Measurements from ENCODE around the gene FBXO31. TPM values are rescaled to one million over a fixed set of nuclear protein-coding genes. Genes with fewer than 3 reads are reported as not detected.

FBXO31 gene
- total and polyA plus RNA-seq, 2 experiments from 2014 or later: 19.3 to 31.0 TPM

DNA sequence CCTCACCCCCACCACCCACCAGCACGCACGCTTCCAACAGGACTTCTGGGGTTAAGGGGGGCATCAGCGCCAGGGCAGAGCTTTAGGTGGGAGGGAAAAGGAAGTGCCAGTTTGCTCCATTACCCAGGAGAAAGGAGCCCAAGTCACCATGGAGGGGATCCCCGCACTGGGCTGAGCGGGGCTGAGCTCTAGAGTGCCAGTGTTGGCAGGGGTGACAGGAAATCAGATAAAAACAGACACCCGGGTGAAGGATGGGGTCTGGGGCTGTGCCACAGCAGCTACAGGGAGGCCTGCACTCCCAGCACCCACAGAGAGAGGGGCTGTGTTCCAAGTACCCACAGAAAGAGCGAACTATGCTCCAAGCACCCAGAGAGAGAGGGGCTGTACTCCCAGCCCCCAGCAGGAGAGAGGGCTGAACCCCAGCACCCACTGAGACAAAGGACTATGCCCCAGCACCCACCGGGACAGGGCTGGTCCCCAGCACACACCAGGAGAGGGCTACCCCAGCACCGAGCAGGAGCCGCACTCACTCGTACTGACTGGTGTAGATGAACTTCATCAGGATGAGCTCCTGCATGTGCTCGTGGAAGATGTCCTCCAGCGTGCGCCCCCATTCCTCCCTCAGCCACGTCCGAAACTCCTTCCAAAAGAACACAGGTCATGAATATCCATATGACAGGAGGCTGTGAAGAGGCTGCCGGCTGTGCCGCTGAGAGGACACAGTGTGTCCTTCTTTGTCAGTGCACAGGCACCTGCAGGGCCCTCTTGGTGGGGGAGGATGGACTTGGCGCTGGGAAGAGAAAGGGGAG lies 47.7 kb downstream of the FBXO31 start:
- 85 to 88% methylated on average over 18 to 19 of the region's 19 CpGs for WGBS, 2 experiments (ENCODE audit: low coverage in 1 of 2, low lambda C conversion rate in 2 of 2, missing lambda C conversion rate in 2 of 2)
- no peak overlapping the region for H3K27ac ChIP-seq
- DNase-seq: no peak
- no peak overlapping the region for H3K9ac ChIP-seq
- no peak overlapping the region for H3K4me2 ChIP-seq (ENCODE audit: unreplicated experiment)
- H3K4me1 ChIP-seq (ENCODE audit: insufficient read depth): no peaks in the 10 kb centered on the region
- TF ChIP-seq EZH2phosphoT487 (IDR thresholded peaks at IDR 0.05; ENCODE audit: insufficient read depth, low read depth) (no peak), EZH2 (IDR thresholded peaks at IDR 0.05; ENCODE audit: insufficient read depth, poor library complexity, severe bottlenecking) (no peak)
- H3K36me3 ChIP-seq (ENCODE audit: low read depth): no peaks in the 10 kb centered on the region; the same call in 1 of the 2 replicates
- no peaks in the 10 kb centered on the region for H3K9me2 ChIP-seq (ENCODE audit: insufficient read depth)
- no peaks in the 10 kb centered on the region for H3K9me3 ChIP-seq (ENCODE audit: low read depth)
- no peaks in the 10 kb centered on the region for H4K20me1 ChIP-seq (ENCODE audit: insufficient read depth)
- H3K4me3 ChIP-seq: no peak overlapping the region
- peaks cover 18% of the 10 kb centered on the region for H3K79me2 ChIP-seq (ENCODE audit: insufficient read depth)
- no peaks in the 10 kb centered on the region for H3K27me3 ChIP-seq (replicated peaks; ENCODE audit: insufficient read depth)
- H3F3A ChIP-seq (ENCODE audit: insufficient read depth): no peaks in the 10 kb centered on the region
- in situ Hi-C loops (cut with MboI): no loop called here
- no peak overlapping the region for H2AFZ ChIP-seq

DNA sequence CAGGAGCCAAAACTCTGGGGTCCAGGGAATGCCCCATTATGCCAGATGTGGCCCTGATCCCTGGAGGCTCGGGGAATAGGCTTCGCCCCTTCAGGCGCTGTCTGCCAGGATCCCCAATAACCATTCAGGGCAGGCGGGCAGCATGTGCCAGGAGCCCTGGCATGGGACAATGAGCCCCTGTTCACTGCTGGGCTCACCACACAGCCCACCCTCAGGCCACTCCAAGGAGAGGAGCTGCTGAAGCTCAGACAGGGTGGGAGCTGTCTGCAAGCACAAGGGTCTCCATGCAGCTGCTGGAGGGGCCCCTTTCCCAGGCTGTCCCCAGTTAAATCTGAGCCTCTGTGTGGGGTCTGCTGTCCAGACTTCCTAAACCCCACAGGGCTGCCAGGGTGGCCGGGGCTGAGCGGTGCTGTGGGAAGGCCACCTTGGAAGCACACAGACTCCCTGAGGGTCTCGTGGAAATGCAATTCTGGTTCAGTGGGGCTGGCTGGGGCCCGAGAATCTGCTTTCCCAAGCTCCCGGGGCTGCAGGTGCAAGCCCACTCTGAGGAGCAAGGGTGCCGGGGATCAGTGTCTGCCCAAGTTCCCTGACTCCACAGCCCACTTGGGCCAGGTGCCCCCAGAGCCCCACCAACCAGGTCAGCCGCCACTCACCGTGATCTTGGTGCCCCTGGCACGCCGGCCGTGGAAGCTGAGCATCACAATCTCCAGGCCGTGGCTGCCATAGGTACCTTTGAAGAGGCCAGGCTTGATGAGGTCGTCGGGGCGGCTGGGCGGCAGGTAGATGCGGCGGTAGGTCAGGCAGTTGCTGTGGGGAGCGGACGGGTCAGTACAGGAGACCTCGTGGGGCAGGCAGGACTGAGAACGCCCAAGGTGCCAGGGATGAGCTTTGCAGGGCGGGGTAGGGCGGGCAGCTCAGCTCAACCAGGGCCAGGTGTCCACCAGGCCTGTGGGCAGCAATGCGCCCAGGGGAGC lies 48.6 kb downstream of the FBXO31 start:
- H3K9ac ChIP-seq: no peak overlapping the region
- no peak for DNase-seq
- no peak overlapping the region for H3K27ac ChIP-seq
- no peak overlapping the region for H2AFZ ChIP-seq
- no peaks in the 10 kb centered on the region for H3K27me3 ChIP-seq (replicated peaks; ENCODE audit: insufficient read depth)
- 92 to 94% methylated on average over 25 to 27 of the region's 29 CpGs for WGBS, 2 experiments (ENCODE audit: low coverage in 1 of 2, low lambda C conversion rate in 2 of 2, missing lambda C conversion rate in 2 of 2)
- in situ Hi-C loops (cut with MboI): no loop called here
- H3K36me3 ChIP-seq (ENCODE audit: low read depth): no peaks in the 10 kb centered on the region; the same call in 1 of the 2 replicates
- TF ChIP-seq EZH2 (IDR thresholded peaks at IDR 0.05; ENCODE audit: insufficient read depth, poor library complexity, severe bottlenecking) (no peak), EZH2phosphoT487 (IDR thresholded peaks at IDR 0.05; ENCODE audit: insufficient read depth, low read depth) (no peak)
- H3K4me2 ChIP-seq (ENCODE audit: unreplicated experiment): no peak overlapping the region
- no peaks in the 10 kb centered on the region for H3F3A ChIP-seq (ENCODE audit: insufficient read depth)
- no peak overlapping the region for H3K4me3 ChIP-seq
- no peaks in the 10 kb centered on the region for H3K4me1 ChIP-seq (ENCODE audit: insufficient read depth)
- H3K79me2 ChIP-seq (ENCODE audit: insufficient read depth): peaks cover 16% of the 10 kb centered on the region
- no peaks in the 10 kb centered on the region for H3K9me3 ChIP-seq (ENCODE audit: low read depth)
- no peaks in the 10 kb centered on the region for H3K9me2 ChIP-seq (ENCODE audit: insufficient read depth)
- H4K20me1 ChIP-seq (ENCODE audit: insufficient read depth): no peaks in the 10 kb centered on the region

DNA sequence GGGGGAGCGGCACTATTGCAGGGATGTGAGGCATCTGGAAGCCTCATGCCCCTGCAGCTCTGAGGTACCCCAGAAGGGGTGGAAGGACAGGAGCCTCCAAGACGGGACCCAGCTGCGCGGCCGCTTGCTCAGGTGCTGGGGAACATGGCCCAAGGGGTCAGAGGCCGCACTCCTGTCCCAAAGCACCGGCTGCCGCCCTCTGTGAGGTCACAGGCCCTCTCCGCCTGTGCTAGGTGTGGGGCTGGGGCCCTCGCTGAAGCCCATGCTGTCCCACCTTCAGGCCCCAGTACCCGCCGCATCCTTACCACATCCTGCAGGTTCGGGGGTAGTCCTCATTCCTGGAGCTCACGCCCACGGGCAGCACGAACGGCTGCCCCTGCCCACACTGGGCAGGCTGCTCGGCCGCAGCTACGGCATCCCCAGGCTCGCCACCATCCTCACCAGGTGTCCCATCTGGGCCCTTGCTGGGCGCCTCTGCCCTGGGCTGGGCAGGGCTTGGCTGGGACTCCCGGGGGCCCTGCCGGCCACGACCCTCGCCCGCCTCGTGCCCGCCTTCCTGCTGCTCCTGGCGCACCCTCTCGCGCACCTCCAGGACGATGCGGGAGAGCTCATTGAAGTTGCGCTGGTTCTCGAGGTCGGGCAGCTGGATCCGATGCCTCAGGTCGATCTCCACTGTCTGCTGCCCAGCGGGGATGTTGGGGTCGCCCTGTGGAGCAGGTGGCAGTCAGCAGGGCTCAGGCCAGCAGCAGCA lies 49.8 kb downstream of the FBXO31 start:
- peaks cover 16% of the 10 kb centered on the region for H3K79me2 ChIP-seq (ENCODE audit: insufficient read depth)
- DNase-seq: no peak
- H4K20me1 ChIP-seq (ENCODE audit: insufficient read depth): no peaks in the 10 kb centered on the region
- no peak overlapping the region for H3K4me3 ChIP-seq
- no peaks in the 10 kb centered on the region for H3K9me3 ChIP-seq (ENCODE audit: low read depth)
- no peak overlapping the region for H3K9ac ChIP-seq
- WGBS, 2 experiments (ENCODE audit: low coverage in 1 of 2, low lambda C conversion rate in 2 of 2, missing lambda C conversion rate in 2 of 2): 96% methylated on average over 37 to 40 of the region's 41 CpGs
- no peaks in the 10 kb centered on the region; the same call in 1 of the 2 replicates for H3K36me3 ChIP-seq (ENCODE audit: low read depth)
- no peak overlapping the region for H2AFZ ChIP-seq
- no peaks in the 10 kb centered on the region for H3K4me1 ChIP-seq (ENCODE audit: insufficient read depth)
- no peaks in the 10 kb centered on the region for H3K9me2 ChIP-seq (ENCODE audit: insufficient read depth)
- H3K27me3 ChIP-seq (replicated peaks; ENCODE audit: insufficient read depth): no peaks in the 10 kb centered on the region
- no peak overlapping the region for H3K27ac ChIP-seq
- in situ Hi-C loops (cut with MboI): no loop called here
- no peak overlapping the region for H3K4me2 ChIP-seq (ENCODE audit: unreplicated experiment)
- no peaks in the 10 kb centered on the region for H3F3A ChIP-seq (ENCODE audit: insufficient read depth)
- no peak for TF ChIP-seq EZH2 (IDR thresholded peaks at IDR 0.05; ENCODE audit: insufficient read depth, poor library complexity, severe bottlenecking)
- no peak for TF ChIP-seq EZH2phosphoT487 (IDR thresholded peaks at IDR 0.05; ENCODE audit: insufficient read depth, low read depth)

DNA sequence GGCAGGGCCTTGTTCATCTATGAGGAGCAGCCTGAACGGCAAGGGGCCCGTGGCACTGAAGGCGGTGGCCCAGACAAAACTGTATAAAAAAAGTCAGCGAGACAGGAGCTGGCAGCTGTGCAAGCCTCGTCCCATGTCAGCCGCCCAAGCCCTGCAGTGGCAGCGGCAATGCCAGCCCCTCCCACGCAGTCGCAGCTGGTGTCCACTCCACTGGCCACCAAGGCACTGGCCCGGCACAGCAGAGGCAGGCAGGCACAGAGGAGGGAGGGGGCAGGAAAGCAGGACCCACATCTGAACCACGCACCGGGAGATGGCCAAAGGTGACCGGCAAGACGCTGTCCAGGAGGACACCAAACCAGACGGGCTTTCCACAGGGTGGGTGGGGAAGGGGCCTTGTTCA lies 50.5 kb downstream of the FBXO31 start:
- Histone ChIP-seq H3K4me2 (ENCODE audit: unreplicated experiment) (no peak overlapping the region), H3K27ac (no peak overlapping the region), H2AFZ (no peak overlapping the region), H3K79me2 (ENCODE audit: insufficient read depth) (peaks cover 16% of the 10 kb centered on the region), H3K36me3 (ENCODE audit: low read depth) (no peaks in the 10 kb centered on the region; the same call in 1 of the 2 replicates), H3F3A (ENCODE audit: insufficient read depth) (no peaks in the 10 kb centered on the region), H4K20me1 (ENCODE audit: insufficient read depth) (no peaks in the 10 kb centered on the region), H3K4me1 (ENCODE audit: insufficient read depth) (no peaks in the 10 kb centered on the region), H3K9me3 (ENCODE audit: low read depth) (no peaks in the 10 kb centered on the region), H3K9me2 (ENCODE audit: insufficient read depth) (no peaks in the 10 kb centered on the region), H3K4me3 (no peak overlapping the region), H3K9ac (no peak overlapping the region), H3K27me3 (replicated peaks; ENCODE audit: insufficient read depth) (no peaks in the 10 kb centered on the region)
- in situ Hi-C loops (cut with MboI): no loop called here
- TF ChIP-seq EZH2 (IDR thresholded peaks at IDR 0.05; ENCODE audit: insufficient read depth, poor library complexity, severe bottlenecking) (no peak), EZH2phosphoT487 (IDR thresholded peaks at IDR 0.05; ENCODE audit: insufficient read depth, low read depth) (no peak)
- WGBS, 2 experiments (ENCODE audit: low coverage in 1 of 2, low lambda C conversion rate in 2 of 2, missing lambda C conversion rate in 2 of 2): 80 to 81% methylated on average over 15 of the region's 15 CpGs
- no peak for DNase-seq
